ENCODE results near the gene CDH24. TPM values are rescaled to one million over a fixed set of nuclear protein-coding genes. Genes with fewer than 3 reads are reported as not detected.

The CDH24 gene
- total RNA-seq, 1 experiment from 2014 or later = 17.9 TPM

DNA sequence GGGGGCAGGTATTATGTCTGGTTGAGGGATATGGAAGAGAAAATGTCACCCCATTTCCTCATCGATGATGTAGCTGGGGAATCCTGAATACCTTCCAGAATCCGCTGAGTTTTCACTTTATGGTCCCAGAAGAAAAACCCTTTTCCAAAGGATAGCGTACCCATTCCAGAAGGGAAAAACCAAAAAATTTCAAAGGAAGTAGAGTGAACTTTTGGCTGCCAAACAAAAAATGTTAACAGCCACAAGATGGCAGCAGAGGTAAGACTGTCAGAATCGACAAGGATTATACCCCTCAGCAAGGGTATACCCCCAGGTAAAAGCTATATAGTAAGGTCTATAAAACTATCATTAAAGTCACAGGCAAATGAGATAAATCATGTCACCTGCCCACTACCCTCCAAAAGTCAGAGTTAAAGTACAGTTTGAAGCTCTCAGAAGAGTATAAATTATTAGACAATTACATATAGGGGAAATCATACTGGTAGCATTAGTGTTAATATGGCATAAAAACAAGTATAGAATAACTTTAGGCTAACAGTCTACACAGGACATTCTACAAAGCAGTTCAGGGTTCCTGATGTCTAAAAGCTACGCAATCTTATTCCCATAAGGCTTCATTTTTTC is 19.6 kb upstream of the CDH24 start:
- ATAC-seq = peak; percentile 59
- Mint-ChIP-seq H3K27me3 (ENCODE audit: low read depth) (no peaks in the 10 kb centered on the region), H3K36me3 (peaks cover 88% of the 10 kb centered on the region), H3K4me1 (peaks cover 12% of the 10 kb centered on the region), H3K27ac (no peak overlapping the region), H3K9me3 (no peaks in the 10 kb centered on the region), H3K4me3 (no peak overlapping the region)
- ChIA-PET POLR2A (interaction anchor here (2.1 kb wide), 1 partner anchor 18 kb away, joined by 7 read pairs; the partner anchor contains the start of genes ACIN1 and C14orf119), CTCF (interaction anchor here (0.5 to 2.9 kb wide), 27 partner anchors 8 to 283 kb away, joined by 3 to 52 read pairs (median 4); partner anchors contain the start of genes ACIN1, C14orf119, HOMEZ and PABPN1)
- DNase-seq (ENCODE audit: low spot score) = no peak
- TF ChIP-seq, protein P1, sequence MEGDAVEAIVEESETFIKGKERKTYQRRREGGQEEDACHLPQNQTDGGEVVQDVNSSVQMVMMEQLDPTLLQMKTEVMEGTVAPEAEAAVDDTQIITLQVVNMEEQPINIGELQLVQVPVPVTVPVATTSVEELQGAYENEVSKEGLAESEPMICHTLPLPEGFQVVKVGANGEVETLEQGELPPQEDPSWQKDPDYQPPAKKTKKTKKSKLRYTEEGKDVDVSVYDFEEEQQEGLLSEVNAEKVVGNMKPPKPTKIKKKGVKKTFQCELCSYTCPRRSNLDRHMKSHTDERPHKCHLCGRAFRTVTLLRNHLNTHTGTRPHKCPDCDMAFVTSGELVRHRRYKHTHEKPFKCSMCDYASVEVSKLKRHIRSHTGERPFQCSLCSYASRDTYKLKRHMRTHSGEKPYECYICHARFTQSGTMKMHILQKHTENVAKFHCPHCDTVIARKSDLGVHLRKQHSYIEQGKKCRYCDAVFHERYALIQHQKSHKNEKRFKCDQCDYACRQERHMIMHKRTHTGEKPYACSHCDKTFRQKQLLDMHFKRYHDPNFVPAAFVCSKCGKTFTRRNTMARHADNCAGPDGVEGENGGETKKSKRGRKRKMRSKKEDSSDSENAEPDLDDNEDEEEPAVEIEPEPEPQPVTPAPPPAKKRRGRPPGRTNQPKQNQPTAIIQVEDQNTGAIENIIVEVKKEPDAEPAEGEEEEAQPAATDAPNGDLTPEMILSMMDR (IDR thresholded peaks at IDR 0.05) = peak; percentile 45
- TF ChIP-seq TCF7 (CRISPR knock-in tag; IDR thresholded peaks at IDR 0.05; ENCODE audit: low read depth) = no peak

DNA sequence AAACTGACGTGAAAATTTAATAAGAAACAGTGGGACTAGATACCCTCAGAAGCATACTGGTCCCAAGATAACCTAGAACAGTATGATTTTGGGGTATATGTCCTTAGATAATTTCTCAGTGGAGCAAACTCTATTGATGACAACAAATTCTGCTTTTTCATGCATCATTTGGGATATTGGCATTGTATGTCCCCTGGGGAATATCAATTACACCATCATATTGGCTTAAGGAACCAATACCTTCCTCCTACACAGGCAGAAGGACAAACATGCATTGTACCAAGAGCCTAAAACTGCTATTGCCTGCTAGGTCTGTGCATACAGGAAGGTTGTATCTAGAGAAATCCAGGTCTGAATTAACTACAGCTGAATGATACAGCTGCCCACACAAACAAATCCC is 17.6 kb upstream of the CDH24 start:
- H3K36me3 Mint-ChIP-seq = peaks cover 76% of the 10 kb centered on the region
- H3K4me3 Mint-ChIP-seq = no peak overlapping the region
- no peaks in the 10 kb centered on the region for H3K9me3 Mint-ChIP-seq
- H3K4me1 Mint-ChIP-seq = peaks cover 22% of the 10 kb centered on the region
- no peak for DNase-seq (ENCODE audit: low spot score)
- no peaks in the 10 kb centered on the region for H3K27me3 Mint-ChIP-seq (ENCODE audit: low read depth)
- ChIA-PET POLR2A (interaction anchor here (0.8 kb wide), 1 partner anchor 26 kb away, joined by 4 read pairs; no protein-coding TSS in a partner anchor), CTCF (interaction anchor here (0.6 to 1.4 kb wide), 2 partner anchors 15 to 23 kb away, joined by 3 read pairs; no protein-coding TSS in a partner anchor)
- TF ChIP-seq RELA (CRISPR knock-in tag; IDR thresholded peaks at IDR 0.05; ENCODE audit: borderline replicate concordance) (no peak), FOXP1 (CRISPR knock-in tag; IDR thresholded peaks at IDR 0.05; ENCODE audit: borderline replicate concordance) (no peak), PREB (CRISPR knock-in tag; IDR thresholded peaks at IDR 0.05; ENCODE audit: borderline replicate concordance) (no peak), USF1 (CRISPR knock-in tag; IDR thresholded peaks at IDR 0.05) (no peak), TEAD1 (CRISPR knock-in tag; IDR thresholded peaks at IDR 0.05) (no peak), ZNF425 (CRISPR knock-in tag; conservative IDR thresholded peaks at IDR 0.05) (no peak)
- TF ChIP-seq, protein P2, sequence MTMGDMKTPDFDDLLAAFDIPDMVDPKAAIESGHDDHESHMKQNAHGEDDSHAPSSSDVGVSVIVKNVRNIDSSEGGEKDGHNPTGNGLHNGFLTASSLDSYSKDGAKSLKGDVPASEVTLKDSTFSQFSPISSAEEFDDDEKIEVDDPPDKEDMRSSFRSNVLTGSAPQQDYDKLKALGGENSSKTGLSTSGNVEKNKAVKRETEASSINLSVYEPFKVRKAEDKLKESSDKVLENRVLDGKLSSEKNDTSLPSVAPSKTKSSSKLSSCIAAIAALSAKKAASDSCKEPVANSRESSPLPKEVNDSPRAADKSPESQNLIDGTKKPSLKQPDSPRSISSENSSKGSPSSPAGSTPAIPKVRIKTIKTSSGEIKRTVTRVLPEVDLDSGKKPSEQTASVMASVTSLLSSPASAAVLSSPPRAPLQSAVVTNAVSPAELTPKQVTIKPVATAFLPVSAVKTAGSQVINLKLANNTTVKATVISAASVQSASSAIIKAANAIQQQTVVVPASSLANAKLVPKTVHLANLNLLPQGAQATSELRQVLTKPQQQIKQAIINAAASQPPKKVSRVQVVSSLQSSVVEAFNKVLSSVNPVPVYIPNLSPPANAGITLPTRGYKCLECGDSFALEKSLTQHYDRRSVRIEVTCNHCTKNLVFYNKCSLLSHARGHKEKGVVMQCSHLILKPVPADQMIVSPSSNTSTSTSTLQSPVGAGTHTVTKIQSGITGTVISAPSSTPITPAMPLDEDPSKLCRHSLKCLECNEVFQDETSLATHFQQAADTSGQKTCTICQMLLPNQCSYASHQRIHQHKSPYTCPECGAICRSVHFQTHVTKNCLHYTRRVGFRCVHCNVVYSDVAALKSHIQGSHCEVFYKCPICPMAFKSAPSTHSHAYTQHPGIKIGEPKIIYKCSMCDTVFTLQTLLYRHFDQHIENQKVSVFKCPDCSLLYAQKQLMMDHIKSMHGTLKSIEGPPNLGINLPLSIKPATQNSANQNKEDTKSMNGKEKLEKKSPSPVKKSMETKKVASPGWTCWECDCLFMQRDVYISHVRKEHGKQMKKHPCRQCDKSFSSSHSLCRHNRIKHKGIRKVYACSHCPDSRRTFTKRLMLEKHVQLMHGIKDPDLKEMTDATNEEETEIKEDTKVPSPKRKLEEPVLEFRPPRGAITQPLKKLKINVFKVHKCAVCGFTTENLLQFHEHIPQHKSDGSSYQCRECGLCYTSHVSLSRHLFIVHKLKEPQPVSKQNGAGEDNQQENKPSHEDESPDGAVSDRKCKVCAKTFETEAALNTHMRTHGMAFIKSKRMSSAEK (CRISPR knock-in tag; IDR thresholded peaks at IDR 0.05; ENCODE audit: borderline replicate concordance) = no peak
- no peak overlapping the region for H3K27ac Mint-ChIP-seq
- no peak for ATAC-seq

Measured in WTC11 (cell line).